ENCODE measurements around the gene GJC2. TPM values are rescaled to one million over a fixed set of nuclear protein-coding genes. Genes with fewer than 3 reads are reported as not detected.

The GJC2 gene
- total RNA-seq, 4 donors from 2014 or later, result 0.20 to 7.1 (median 1.4) TPM

DNA sequence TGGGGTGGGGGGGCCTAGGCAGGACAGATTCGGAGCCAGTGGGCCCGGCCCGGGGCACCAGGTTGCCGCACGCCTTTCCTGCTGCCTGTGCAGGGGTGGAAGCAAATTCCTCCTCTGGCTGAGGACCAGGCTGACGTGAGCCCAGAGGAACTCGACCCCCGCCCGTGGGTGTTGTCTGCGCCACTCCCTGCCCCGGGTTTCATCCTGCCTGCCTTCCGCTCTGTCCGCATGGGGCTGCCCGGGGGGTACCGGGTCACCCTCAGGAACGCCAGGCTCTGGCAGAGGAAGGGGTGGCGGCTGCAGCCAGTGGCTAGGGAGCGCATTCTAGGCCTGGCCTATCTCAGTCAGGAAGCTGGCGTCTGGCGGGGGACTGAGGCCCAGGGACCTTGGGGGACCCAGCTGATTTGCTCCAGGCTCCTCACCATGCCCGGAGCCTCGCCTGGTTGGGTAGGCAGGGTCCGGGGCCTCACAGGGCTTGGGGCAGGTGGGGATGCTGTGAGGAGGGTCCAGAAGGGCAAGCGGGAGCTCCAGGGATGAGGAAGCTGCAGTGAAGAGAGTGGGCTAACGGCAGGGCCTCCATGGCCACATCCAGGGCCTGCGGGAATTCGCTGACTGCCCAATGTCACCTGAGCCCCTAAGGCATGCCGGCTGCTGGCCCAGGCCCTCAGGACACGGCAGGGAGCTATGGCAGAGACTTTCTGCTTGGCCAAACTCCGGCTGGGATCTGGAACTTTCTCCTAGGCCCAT is 13.4 kb downstream of the GJC2 start:
- 55% methylated on average over 29 of the region's 30 CpGs; no CpG with 5 or more reads in 1 of the 2 donors for WGBS, 2 donors (ENCODE audit: low coverage in 1 of 2)
- Histone ChIP-seq H3K27me3 (no peaks in the 10 kb centered on the region), H3K36me3 (no peaks in the 10 kb centered on the region), H3K9me3 (no peaks in the 10 kb centered on the region), H3K4me3 (no peak overlapping the region), H3K27ac (peak overlapping the region; percentile 3 to 24 (median 20)), H3K4me1 (peaks cover 8 to 26% (median 21%) of the 10 kb centered on the region in 4 donors)
- in situ Hi-C loops (cut with MboI; ENCODE audit: low pct_ligation_motif_present in 1 of 4, low pct_unique_long_range_greater_than_20kb in 1 of 4, low sequenced_read_pairs in 3 of 4), result no loop called here
- TF ChIP-seq EP300 (IDR thresholded peaks at IDR 0.05; ENCODE audit: low read depth) (no peak), POLR2A (IDR thresholded peaks at IDR 0.05) (no peak), POLR2AphosphoS5 (IDR thresholded peaks at IDR 0.05) (no peak)
- TF ChIP-seq, protein P1, sequence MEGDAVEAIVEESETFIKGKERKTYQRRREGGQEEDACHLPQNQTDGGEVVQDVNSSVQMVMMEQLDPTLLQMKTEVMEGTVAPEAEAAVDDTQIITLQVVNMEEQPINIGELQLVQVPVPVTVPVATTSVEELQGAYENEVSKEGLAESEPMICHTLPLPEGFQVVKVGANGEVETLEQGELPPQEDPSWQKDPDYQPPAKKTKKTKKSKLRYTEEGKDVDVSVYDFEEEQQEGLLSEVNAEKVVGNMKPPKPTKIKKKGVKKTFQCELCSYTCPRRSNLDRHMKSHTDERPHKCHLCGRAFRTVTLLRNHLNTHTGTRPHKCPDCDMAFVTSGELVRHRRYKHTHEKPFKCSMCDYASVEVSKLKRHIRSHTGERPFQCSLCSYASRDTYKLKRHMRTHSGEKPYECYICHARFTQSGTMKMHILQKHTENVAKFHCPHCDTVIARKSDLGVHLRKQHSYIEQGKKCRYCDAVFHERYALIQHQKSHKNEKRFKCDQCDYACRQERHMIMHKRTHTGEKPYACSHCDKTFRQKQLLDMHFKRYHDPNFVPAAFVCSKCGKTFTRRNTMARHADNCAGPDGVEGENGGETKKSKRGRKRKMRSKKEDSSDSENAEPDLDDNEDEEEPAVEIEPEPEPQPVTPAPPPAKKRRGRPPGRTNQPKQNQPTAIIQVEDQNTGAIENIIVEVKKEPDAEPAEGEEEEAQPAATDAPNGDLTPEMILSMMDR (IDR thresholded peaks at IDR 0.05), result no peak
- DNase-seq, result peak; percentile 51
- intact Hi-C loops (cut with DNase I; ENCODE audit: low total_unique reads), result no loop called here

DNA sequence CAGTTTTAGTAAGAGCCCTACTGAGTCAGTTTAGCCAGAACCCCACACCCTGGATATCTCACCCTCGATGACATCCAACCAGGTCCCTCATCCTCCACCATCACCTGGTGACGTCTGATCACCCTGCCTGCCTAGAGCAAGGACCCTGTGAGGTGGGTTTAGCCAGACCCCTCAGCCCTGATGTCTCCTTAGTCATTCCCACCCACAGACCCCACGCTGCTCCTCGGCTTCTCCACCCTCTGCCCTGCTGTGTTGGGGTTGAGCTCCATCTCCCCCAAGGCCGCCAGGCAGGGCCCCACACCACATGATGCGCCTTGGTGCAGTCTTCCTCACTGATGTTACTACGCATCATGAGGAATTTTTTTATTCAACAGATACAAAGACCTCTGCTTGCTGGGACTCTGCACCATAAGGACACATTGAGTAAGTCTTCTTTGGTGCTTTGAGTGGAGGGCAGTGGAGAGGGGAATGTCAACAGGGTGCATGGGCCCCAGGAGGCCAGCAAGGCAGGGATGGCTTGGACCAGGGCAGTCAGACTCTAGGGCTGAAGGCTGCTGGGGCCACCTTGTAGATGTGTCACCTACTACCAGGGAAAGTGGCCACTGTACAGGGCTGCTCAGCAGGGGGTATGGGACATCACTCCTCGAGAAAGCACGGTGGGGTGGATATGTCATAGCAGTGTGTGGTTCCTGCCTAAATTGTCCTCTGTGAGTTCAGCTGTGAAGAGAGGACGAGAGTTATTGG is 14.2 kb downstream of the GJC2 start:
- H3K9me3 ChIP-seq, result no peaks in the 10 kb centered on the region
- TF ChIP-seq POLR2A (IDR thresholded peaks at IDR 0.05) (no peak), EP300 (IDR thresholded peaks at IDR 0.05; ENCODE audit: low read depth) (no peak), POLR2AphosphoS5 (IDR thresholded peaks at IDR 0.05) (no peak)
- TF ChIP-seq, protein P1 (IDR thresholded peaks at IDR 0.05), result no peak
- H3K27ac ChIP-seq, result peak overlapping the region in 3 of 4 donors; percentile 18 to 99 (median 24)
- in situ Hi-C loops (cut with MboI; ENCODE audit: low pct_ligation_motif_present in 1 of 4, low pct_unique_long_range_greater_than_20kb in 1 of 4, low sequenced_read_pairs in 3 of 4), result no loop called here
- WGBS, 2 donors (ENCODE audit: low coverage in 1 of 2), result 90 to 98% methylated on average over 7 to 10 of the region's 10 CpGs
- no peak overlapping the region for H3K4me3 ChIP-seq
- no peaks in the 10 kb centered on the region for H3K36me3 ChIP-seq
- no peak for DNase-seq
- no peaks in the 10 kb centered on the region for H3K27me3 ChIP-seq
- H3K4me1 ChIP-seq, result peaks cover 8 to 26% (median 21%) of the 10 kb centered on the region in 4 donors
- intact Hi-C loops (cut with DNase I; ENCODE audit: low total_unique reads), result no loop called here

DNA sequence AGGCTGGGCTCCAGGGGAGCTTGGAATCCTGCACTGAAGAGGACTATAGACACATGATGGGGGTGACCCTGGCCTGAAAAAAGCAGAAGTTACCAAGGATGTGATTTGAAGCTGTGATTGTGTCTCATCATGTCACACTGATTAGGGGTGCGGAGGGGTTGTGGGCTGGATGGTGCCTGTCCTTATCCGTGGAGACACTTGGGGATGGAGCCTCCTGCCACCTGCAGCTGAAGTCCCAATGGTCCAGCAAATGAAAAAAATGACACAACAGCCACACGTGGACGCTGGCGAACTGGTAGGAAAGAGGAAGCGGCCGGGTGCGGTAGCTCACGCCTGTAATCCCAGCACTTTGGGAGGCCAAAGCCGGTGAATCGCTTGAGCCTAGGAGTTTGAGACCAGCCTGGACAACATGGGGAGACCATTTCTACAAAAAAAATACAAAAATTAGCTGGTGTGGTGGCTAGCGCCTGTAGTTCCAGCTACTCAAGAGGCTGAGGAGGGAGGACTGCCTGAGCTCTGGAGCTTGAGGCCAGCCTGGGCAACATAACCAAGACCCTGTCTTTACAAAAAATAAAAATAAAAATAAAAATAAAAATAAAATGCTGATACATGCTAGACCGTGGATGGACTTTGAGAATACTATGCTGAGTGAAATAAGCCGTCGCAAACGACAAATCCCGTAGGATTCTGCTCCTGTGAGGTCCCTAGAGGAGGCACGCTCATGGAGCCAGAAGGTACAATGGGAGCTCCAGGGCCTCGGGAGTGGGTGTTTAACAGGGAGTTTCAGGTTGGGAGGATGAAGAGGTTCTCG is 15.0 kb downstream of the GJC2 start:
- Histone ChIP-seq H3K9me3 (no peaks in the 10 kb centered on the region), H3K36me3 (no peaks in the 10 kb centered on the region), H3K4me1 (peaks cover 8 to 26% (median 21%) of the 10 kb centered on the region in 4 donors), H3K4me3 (peak overlapping the region; percentile 31 to 86 (median 58)), H3K27me3 (no peaks in the 10 kb centered on the region), H3K27ac (peak overlapping the region; percentile 97 to 100 (median 99))
- in situ Hi-C loops (cut with MboI; ENCODE audit: low pct_ligation_motif_present in 1 of 4, low pct_unique_long_range_greater_than_20kb in 1 of 4, low sequenced_read_pairs in 3 of 4) (no loop called here), intact Hi-C loops (cut with DNase I; ENCODE audit: low total_unique reads) (no loop called here)
- TF ChIP-seq EP300 (IDR thresholded peaks at IDR 0.05; ENCODE audit: low read depth) (no peak), POLR2AphosphoS5 (IDR thresholded peaks at IDR 0.05) (no peak), POLR2A (IDR thresholded peaks at IDR 0.05) (no peak)
- TF ChIP-seq, protein P1 (IDR thresholded peaks at IDR 0.05), result no peak
- no peak for DNase-seq
- 36 to 52% methylated on average over 8 to 20 of the region's 20 CpGs for WGBS, 2 donors (ENCODE audit: low coverage in 1 of 2)
